OCI-LY7 (cell line): ENCODE measurements around the gene TNN.

Experiments used
- EZH2phosphoT487 ChIP-seq: fragments of 200-600 bp; sonication (generic); IDR thresholded peaks from 2 replicates; pipeline ENCODE4 v1.6.1; 2018; ENCODE audit warnings: low read depth, borderline replicate concordance, mild to moderate bottlenecking, mixed run types, antibody characterized with exemption, low read length, moderate library complexity, mixed read lengths
- TF ChIP-seq, protein P1 (sequence below): fragments of 200-600 bp; sonication (generic); conservative IDR thresholded peaks from 2 replicates; pipeline ENCODE4 v1.5.1; 2014; ENCODE audit warnings: mild to moderate bottlenecking, antibody characterized with exemption, low read length, moderate library complexity, mixed read lengths

- TF ChIP-seq, protein P1, sequence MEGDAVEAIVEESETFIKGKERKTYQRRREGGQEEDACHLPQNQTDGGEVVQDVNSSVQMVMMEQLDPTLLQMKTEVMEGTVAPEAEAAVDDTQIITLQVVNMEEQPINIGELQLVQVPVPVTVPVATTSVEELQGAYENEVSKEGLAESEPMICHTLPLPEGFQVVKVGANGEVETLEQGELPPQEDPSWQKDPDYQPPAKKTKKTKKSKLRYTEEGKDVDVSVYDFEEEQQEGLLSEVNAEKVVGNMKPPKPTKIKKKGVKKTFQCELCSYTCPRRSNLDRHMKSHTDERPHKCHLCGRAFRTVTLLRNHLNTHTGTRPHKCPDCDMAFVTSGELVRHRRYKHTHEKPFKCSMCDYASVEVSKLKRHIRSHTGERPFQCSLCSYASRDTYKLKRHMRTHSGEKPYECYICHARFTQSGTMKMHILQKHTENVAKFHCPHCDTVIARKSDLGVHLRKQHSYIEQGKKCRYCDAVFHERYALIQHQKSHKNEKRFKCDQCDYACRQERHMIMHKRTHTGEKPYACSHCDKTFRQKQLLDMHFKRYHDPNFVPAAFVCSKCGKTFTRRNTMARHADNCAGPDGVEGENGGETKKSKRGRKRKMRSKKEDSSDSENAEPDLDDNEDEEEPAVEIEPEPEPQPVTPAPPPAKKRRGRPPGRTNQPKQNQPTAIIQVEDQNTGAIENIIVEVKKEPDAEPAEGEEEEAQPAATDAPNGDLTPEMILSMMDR, result 0 out of 2 replicates have a peak, but pooled peaks have one; percentile 16
- TF ChIP-seq EZH2phosphoT487, result no peak
Measured at GRCh38 chr1:175073633-175074032, 6.0 kb downstream of the TNN start.
